NCI-H82 treated with DMSO at 0.1 percent for 48 hours (cell line): ENCODE results near the gene RPS6KA5.
"Not testable (repeated sequence)": the region's sequence is repeated elsewhere in the genome, so short reads cannot be mapped to it uniquely, and the experiment has no call there.

Experiments used
- DNase-seq: peaks from one replicate; lab custom pipeline; 2025; ENCODE audit not compliant: unreplicated experiment; lab: John Stamatoyannopoulos, UW

The RPS6KA5 gene

GRCh38 chr14:90990141-90990540 is 70.3 kb downstream of the RPS6KA5 start:
- no peak for DNase-seq

GRCh38 chr14:90987140-90987539 is 73.3 kb downstream of the RPS6KA5 start:
- DNase-seq: no peak

- DNase-seq: no peak
Observed at GRCh38 chr14:90986510-90986909, 73.9 kb downstream of the RPS6KA5 start.

- DNase-seq: no peak
Observed at GRCh38 chr14:90985601-90986242, 74.7 kb downstream of the RPS6KA5 start.

- no peak for DNase-seq
Observed at GRCh38 chr14:90983560-90983959, 76.9 kb downstream of the RPS6KA5 start.

GRCh38 chr14:90981636-90982035 is 78.8 kb downstream of the RPS6KA5 start:
- no peak for DNase-seq

GRCh38 chr14:90980636-90981035 is 79.8 kb downstream of the RPS6KA5 start:
- DNase-seq: not testable (repeated sequence)

- DNase-seq: peak; percentile 82
Observed at GRCh38 chr14:90979515-90979914, 80.9 kb downstream of the RPS6KA5 start.

GRCh38 chr14:90976101-90976500 is 84.3 kb downstream of the RPS6KA5 start:
- DNase-seq: no peak

GRCh38 chr14:90971687-90972086 is 88.8 kb downstream of the RPS6KA5 start:
- no peak for DNase-seq

- DNase-seq: no peak
Observed at GRCh38 chr14:90970167-90970600, 90.3 kb downstream of the RPS6KA5 start.

GRCh38 chr14:90969531-90970166 is 90.8 kb downstream of the RPS6KA5 start:
- DNase-seq: no peak

GRCh38 chr14:90968025-90968424 is 92.4 kb downstream of the RPS6KA5 start:
- no peak for DNase-seq

GRCh38 chr14:90966493-90966892 is 93.9 kb downstream of the RPS6KA5 start:
- DNase-seq: no peak

GRCh38 chr14:90965765-90966164 is 94.7 kb downstream of the RPS6KA5 start:
- DNase-seq: no peak

- no peak for DNase-seq
Observed at GRCh38 chr14:90963343-90963742, 97.1 kb downstream of the RPS6KA5 start.

GRCh38 chr14:90962505-90963109 is 97.8 kb downstream of the RPS6KA5 start:
- no peak for DNase-seq

- DNase-seq: no peak
Observed at GRCh38 chr14:90960818-90961217, 99.6 kb downstream of the RPS6KA5 start.

GRCh38 chr14:90959344-90959743 is 101.1 kb downstream of the RPS6KA5 start:
- DNase-seq: no peak

- DNase-seq: no peak
Observed at GRCh38 chr14:90956273-90956672, 104.2 kb downstream of the RPS6KA5 start.

- DNase-seq: not testable (repeated sequence)
Observed at GRCh38 chr14:90953643-90954042, 106.8 kb downstream of the RPS6KA5 start.

- DNase-seq: no peak
Observed at GRCh38 chr14:90943367-90943766, 117.1 kb downstream of the RPS6KA5 start.
